Cardiac septum (tissue), 1 donor: Measurements from ENCODE around the gene ZDHHC4. TPM values are rescaled to one million over a fixed set of nuclear protein-coding genes. Genes with fewer than 3 reads are reported as not detected.
"Not testable (repeated sequence)": the region's sequence is repeated elsewhere in the genome, so short reads cannot be mapped to it uniquely, and the experiment has no call there.

Source experiments
- DNase-seq: peaks from one replicate; pipeline ENCODE4 v3.0.0-alpha.2; 2020; ENCODE audit warnings: low spot score
- intact Hi-C: fragments of 100-400 bp; cut with DNase I; formaldehyde crosslinking; loops from one replicate; pipeline ENCODE4 v1.14.0; 2022
- total RNA-seq: library from RNA; stranded (reverse); fragmentation: NEBNext Ultra II Directional; extraction: Animal tissue kit (Norgen Biotek cat#: 25700); gene quantifications from one replicate; pipeline ENCODE4 v1.2.1, GENCODE V29; 2021
- donor health status: DM: no; HTN: no; CAD: no.

Gene ZDHHC4
- total RNA-seq, 1 donor from 2014 or later: 34.3 TPM

DNA sequence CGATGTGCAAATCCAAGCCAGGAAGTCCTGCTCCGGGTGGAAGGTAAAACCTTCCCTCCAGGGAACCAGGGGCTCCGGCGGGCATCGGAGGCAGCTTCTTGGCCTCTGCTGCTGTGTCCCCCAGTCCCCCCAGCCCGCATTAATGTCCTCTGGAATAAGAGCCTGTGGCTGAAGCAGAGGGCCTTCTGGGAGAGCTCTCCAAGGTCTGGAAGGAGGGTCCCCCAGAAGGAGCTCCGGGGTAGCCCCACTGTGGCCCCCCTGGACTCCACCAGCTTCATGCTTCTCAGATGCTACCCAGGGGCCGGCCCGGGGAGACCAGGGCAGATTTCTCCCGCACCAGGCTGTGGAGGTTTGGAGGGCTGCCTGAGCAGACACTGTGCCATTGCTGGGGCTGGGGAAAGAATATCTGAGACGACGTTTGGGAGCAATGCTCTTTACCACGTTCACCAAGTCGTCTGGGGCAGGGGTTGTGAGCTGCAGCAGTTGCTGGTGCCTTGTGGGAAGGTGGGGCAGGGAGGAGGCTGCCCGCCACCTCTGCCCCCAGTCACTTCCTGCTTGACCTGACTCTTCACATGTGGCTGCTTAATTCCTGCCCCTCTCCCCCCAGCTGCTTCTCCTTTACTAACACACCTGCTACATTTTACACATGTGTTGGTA, 46.5 kb downstream of the ZDHHC4 start:
- intact Hi-C loops: no loop called here
- DNase-seq: no peak

DNA sequence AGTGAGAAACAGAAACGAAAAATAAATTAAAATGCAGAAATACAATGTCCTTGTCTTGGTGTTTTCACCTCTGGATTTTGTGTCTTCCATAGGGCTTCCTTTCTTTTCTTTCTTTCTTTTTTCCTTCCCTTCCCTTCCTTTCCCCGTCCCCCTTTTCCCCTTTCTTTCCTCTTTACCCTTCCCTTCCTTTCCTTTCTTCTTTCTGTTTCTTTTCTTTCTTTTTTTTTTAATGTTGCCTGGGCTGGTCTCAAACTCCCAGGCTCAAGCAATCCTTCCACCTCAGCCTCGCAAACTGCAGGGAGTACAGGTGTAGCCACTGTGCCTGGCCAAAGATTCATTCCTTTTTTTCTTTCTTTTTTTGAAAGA, 47.0 kb downstream of the ZDHHC4 start:
- intact Hi-C loops: no loop called here
- no peak for DNase-seq

DNA sequence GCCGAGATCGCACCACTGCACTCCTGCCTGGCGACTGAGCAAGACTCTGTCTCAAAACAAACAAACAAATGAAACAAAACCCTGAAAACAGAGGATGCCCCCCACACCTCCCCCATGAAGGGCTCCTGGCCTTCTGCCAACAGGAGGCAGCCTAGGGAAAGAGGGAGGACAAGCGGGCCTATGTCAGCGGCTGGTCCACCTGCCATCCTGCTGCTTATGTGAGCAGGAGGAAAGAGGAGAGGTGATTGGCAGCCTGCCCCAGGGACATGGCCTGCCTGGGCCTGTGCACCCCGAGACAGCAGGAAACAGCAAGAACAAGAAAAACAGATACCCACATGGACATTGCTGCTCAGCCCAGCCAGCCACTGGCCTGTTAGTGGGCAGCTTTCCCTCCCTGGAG, 50.8 kb downstream of the ZDHHC4 start:
- intact Hi-C loops: no loop called here
- no peak for DNase-seq

DNA sequence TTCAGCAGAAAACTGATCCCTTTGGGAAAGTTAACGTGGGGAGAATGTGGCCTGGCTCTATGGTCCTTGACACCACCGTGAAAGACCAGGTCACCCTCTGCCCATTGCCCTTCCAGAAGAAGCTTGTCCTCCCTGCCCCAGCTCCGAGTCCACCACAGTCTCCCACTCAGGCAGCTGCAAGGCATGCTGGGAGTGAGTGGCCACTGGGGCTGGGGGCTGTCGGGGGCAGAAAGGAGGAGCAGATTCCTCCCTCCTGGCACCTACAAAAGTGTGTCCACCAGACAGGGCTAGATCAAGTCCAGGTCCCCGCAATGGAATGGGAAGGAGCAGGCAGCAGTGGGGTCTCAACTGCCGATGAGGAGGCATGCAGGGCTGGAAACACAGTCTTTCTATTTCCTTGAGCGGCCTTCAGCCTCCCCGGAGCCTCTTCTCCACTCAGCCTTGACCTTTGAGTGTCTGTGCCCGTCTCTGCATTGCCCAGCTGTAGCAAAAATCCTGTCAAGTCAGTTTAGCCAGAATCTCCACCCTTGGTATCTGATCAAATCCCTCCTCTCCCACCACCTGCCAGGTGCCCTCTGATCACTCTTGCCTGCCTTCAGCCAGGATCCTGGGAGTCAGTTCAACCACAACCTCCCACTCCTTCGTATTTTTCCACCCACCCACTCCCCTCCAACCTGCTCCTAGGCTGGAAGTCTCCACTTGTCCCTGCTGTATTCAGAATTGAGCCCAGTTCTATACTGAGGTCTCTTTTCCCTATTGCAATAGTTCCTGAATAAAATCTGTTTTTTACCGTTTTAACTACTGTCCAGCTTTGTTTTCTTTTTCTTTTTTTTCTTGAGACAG, 53.0 kb downstream of the ZDHHC4 start:
- no peak for DNase-seq
- intact Hi-C loops: loop anchor here (10.0 kb wide), 1 partner anchor 555 kb away; the partner anchor contains the start of gene C1GALT1

DNA sequence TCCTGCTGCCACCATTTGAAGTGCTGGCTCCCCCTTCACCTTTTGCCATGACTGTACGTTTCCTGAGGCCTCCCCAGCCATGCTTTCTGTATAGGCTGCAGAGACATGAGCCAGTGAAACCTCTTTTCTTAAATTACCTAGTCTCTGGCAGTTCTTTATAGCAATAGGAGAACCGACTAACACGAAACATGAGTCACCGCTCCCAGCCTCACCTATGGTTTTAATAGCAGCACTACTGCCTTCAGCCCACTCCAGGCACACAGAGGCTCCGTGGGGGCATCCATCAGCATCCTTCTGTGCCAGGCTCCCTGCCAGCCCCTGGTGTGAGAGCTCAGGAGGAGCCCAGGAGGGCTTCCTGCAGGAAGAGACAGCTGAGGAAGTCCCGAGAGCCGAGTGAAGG, 54.4 kb downstream of the ZDHHC4 start:
- DNase-seq: no peak
- intact Hi-C loops: loop anchor here (10.0 kb wide), 1 partner anchor 553 kb away; the partner anchor contains the start of gene C1GALT1

DNA sequence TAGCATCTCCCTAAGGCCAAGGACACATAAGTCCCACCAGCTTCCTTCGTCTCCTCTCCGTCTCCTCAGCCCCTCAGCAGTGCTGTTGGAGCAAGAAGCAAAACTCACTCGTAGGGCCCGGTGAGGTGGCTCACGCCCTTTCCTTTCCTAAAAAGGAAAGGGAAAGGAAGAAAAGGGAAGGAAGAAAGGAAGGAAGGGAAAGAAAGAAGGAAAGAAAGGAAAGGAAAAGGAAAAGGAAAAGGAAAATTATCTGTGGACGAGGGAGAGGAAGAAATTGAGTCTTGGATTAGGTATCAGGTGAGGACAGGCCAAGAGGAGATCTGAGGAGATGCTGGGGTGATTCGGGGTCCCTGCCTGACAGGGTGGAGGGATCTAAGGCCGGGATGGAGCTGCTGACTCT, 56.8 kb downstream of the ZDHHC4 start:
- intact Hi-C loops: loop anchor here (10.0 kb wide), 1 partner anchor 551 kb away; the partner anchor contains the start of gene C1GALT1
- DNase-seq: no peak

DNA sequence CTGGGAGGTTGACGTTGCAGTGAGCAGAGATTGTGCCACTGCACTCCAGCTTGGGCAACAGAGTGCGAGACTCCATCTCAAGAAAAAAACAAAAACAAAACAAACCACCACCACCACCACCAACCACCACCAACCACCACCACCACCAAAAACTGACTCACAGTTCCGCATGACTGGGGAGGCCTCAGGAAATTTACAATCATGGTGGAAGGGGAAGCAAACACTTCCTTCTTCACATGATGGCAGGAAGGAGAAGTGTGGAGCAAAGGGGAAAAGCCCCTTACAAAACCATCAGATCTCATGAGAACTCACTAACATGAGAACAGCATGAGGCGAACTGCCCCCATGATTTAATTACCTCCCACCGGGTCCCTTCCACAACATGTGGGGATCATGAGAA, 57.7 kb downstream of the ZDHHC4 start:
- DNase-seq: not testable (repeated sequence)
- intact Hi-C loops: loop anchor here (5.0 to 10.0 kb wide), 2 partner anchors 58 to 550 kb away; partner anchors contain the start of genes C1GALT1 and ZDHHC4

DNA sequence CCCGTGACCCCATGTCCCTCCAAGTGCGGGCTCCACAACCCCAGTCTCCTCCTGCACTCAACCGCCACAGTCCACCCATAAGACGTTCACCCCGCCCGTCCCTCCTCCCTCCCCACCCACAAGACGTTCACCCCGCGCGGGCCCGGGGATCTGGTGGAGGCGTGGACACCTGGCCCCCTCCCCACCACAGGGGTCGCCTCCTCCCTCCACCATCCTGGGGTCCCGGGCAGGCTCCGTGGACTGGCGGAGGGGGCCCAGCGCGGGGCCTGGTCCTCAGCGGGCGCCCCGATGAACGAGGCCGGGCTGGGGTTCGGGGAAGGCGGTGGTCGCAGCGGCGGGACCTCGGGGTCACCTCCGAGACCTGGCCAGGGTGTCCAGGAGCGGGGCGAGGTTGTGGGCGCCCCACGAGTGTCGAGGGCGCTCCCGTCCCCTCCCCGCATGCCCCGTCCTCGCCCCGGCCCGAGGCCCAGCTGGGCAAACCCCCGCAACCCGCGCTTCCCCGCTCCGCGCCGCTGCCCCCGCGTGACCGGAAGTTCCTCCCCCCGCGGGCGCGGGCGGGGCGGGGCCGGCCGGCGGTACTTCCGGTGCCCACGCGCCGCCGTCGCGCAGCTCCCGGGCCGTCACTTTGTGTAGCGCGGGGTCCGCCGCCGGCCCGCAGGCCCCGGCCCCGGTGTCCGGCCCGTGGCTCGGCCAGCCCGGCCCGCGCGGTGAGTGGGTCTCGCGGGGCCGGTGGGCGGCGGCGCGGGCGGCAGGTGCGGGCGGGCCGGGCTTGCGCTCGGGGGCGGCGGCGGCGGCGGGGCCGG, 59.7 kb downstream of the ZDHHC4 start, which contains the start of gene ZNF316:
ZNF316 (plus strand) TSS at position 578 of the 803 bp plus-strand sequence. CDS start 5,092 bp downstream, outside the sequence.
- DNase-seq: peak; percentile 84
- intact Hi-C loops: loop anchor here (5.0 to 10.0 kb wide), 2 partner anchors 60 to 548 kb away; partner anchors contain the start of genes C1GALT1 and ZDHHC4

DNA sequence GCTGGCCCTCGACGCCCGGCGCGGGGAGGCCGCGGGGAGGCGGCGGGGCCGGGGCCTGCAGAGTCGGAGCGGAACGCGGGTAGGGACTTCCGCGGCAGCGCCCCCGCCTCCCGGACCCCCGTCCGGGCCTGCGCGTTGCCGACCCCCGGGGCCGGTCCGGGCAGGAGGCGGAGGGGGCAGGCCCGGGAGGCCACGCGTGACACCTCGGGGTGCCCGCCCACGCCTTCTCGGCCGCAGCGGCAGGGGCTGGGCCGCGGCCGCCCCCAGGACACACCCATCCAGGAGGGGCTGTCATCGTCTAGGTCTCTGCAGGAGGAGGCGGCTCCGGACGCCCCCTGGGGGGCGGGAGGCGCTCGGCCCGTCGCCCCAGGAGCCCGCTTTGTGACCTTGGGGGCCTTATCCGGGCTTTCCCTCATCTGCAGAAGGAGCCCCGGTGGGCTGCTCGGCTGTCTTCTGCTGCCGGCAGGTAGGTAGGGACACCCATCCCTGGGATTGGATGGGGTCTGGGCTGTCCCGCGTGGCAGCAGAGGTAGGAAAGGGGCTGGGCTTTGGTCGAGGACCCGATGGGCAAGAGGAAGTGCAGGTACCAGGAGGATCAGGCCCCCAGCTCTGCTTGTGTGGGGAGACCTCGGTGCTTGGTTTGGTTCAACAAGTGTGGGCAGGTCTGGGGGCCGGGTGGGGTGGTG, 60.4 kb downstream of the ZDHHC4 start:
- DNase-seq: no peak
- intact Hi-C loops: loop anchor here (2.0 to 10.0 kb wide), 3 partner anchors 47 to 547 kb away; partner anchors contain the start of genes C1GALT1, INTS15 and ZDHHC4

Other genes with a start within 250 kb of the ZDHHC4 start
- gene FAM220A, start 228.5 kb upstream of the ZDHHC4 start, total RNA-seq: 18.6 TPM
- 148 TPM for gene RAC1, start 202.9 kb upstream of the ZDHHC4 start, total RNA-seq
- 7.3 TPM for gene DAGLB, start 129.5 kb upstream of the ZDHHC4 start, total RNA-seq
- 61.2 TPM for gene KDELR2, start 93.3 kb upstream of the ZDHHC4 start, total RNA-seq
- gene GRID2IP, start 26.0 kb upstream of the ZDHHC4 start, total RNA-seq: not detected
- 13.6 TPM for gene INTS15, start 12.6 kb downstream of the ZDHHC4 start, total RNA-seq
- 14.2 TPM for gene ZNF853, start 38.2 kb downstream of the ZDHHC4 start, total RNA-seq
- 21.2 TPM for gene ZNF316, start 59.9 kb downstream of the ZDHHC4 start, total RNA-seq
- 17.7 TPM for gene ZNF12, start 129.5 kb downstream of the ZDHHC4 start, total RNA-seq
- gene RSPH10B2, start 176.6 kb downstream of the ZDHHC4 start, total RNA-seq: 0.19 TPM
- 32.7 TPM for gene CCZ1B, start 248.8 kb downstream of the ZDHHC4 start, total RNA-seq